GM08714 (cell line): ENCODE results near the gene RNLS.

ENCODE experiments used
- H3K4me3 ChIP-seq: fragments of 200-500 bp; sonication (Bioruptor generic); 2 replicates; pipeline ENCODE4 v1.5.1; 2014; ENCODE audit warnings: mild to moderate bottlenecking, low read length, inconsistent platforms
- ZNF274 ChIP-seq: IDR thresholded peaks from 2 replicates; pipeline ENCODE4 v1.6.1; 2012; ENCODE audit warnings: mild to moderate bottlenecking, low read depth, low read length

The RNLS gene

DNA sequence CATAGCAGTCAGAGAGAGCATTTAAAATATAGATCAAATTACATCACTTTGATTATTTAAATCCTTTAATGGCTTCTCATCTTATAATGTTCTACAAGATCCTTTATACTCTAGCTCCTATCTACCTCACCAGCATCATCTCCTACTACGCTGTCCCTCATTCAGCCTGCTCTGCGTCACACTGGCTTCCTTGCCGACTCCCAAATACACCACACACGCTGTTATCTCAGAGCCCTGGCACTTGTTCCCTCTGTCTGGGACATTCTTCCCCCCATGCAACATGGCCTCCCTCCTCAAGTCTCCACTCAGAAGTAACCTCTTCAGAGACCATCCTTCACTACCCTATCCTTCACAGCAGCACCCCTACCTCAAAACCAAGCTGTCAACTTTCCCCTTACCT is 46.7 kb downstream of the RNLS start:
- H3K4me3 ChIP-seq, result no peak overlapping the region
- no peak for TF ChIP-seq ZNF274

DNA sequence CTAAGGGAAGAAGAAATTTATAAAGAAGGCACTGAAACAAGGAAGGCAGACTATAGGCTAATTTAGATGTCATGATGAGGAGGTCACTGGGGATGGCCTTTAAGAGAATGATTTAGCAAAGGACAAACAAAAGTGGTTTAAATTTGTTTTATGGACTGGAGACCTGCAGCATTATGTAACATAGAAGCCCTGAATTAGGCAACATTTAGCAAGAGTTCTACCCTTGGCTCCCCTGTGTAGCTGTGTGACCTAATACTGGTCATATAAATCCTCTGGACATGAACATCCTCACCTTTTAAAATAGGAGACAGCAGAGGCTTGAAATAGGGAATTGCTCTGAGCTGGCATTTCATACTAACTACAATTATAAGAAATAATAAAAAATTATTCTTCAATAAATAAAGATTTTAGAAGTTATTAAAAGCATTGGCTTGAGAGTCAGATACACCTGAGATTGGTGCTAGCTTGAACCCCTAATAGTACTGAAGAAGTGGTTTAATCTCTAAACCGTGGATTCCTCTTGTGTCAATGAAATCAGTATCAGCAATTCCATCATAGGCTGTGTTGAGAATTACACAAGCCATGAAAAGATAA is 48.9 kb downstream of the RNLS start:
- no peak for TF ChIP-seq ZNF274
- no peak overlapping the region for H3K4me3 ChIP-seq

DNA sequence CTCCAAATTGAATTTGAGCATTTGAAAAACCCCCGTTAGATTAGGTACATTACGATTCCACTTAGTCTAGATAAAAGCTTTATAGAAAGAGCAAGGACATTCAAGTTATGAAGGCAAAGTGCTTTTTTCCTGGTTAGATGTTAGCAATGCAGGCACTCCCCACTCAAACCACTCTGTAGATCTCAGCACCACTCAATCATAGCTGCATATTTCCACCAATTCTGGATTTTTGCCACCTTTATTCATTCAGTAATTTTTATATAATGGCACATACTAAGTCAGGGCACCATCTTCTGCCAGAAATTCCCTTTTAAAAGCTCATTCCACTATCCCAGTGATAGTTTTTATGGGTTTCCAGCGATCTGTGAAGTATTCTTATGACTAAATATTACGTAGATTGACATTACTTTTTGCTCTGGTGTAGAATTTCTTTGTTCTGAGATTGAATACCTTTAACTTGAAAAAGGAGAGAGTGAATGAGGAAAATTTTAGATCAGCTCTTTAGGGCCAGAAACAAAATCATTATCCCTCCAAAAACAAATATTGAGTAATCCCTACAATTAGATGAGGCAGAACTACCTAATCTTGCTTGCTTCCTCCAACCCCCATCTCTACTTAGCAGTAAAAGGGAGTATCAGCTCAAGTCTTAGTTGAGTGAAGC is 51.6 kb downstream of the RNLS start:
- no peak overlapping the region for H3K4me3 ChIP-seq
- TF ChIP-seq ZNF274, result no peak

DNA sequence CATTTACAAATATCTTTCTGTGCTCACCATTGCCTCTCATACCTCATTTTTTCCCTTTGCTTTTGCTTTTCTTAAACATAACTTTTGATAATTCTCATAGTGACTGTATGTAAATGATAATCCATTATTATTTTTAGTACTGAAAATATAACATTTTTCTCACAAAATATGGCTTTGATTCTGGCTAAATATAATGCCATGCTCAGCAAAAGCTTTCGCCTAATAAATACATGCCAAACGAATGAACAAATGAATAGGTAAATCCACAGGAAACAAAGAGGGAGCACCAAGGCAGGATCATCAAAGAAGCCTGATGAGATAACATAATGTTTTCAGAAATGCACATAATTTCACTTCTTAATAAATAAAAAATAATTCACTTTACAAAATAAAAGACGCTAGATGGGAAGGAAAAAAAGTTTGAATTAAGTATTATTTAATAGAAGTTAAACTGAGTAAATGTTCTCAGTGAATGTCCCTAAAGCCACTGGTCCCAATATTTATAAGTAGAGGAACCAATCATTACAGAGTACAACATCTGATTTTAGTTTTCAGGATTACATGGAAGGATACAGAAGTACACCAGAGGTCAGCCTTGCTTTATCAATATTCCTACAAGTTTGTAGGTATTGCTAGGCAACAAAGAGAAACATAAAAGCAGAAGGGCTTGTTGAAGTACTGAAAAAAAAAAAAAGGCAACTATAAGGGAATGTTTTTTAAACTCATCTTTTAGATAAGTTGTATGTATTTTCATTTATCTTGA is 52.3 kb downstream of the RNLS start:
- no peak overlapping the region for H3K4me3 ChIP-seq
- no peak for TF ChIP-seq ZNF274

DNA sequence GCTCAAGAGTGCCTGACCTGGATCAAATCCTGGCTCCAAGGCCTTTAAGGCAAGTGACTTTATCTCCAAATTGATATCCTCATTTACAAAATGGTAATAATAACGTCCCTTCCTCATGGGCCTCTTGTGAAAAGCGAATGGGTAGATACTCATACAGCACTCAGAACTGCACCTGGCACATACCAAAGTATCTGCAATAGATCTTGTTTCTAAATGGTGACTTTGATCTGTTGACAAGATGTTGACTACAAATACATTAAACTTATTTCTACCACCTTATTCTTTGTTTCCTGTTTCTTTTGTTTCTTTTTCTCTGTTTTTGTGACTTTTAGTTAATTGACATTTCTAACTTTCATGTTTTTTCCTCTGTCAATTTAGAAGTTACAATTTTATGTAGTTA is 53.0 kb downstream of the RNLS start:
- TF ChIP-seq ZNF274, result no peak
- H3K4me3 ChIP-seq, result no peak overlapping the region

DNA sequence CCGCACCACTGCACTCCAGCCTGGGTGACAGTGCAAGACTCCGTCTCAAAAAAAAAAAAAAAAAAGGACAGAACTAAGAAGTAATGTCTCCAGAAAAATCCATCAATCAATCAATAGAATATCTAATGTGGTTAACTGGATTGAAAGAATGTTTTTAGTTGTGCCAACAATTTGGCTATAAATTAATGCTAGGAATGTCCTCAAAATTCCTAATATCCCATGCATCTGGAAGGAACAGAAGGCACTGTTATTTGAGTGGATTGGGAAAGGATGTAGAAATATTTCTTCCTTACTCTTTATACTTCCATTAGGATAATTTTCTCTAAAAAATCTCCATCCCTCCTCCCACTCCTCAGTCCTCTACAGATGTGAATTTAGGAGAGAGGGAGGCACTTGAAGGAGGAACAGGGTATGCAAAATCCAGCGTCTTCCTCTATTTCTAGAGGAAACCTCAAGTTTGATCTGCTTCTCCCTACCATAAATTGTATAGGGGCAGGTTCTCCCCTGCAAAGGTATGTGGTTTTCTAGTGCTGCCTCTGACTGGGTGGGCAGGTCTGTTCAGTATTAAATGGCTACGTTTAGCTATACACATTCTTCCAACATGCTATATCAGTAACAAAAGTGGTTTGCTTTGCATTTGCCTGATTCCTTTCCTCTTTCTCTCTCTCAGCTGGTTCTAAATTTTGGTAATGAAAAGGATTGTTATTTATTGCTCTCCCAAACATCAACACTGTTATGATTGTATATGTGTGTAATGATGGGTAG is 54.1 kb downstream of the RNLS start:
- TF ChIP-seq ZNF274, result no peak
- H3K4me3 ChIP-seq, result no peak overlapping the region

DNA sequence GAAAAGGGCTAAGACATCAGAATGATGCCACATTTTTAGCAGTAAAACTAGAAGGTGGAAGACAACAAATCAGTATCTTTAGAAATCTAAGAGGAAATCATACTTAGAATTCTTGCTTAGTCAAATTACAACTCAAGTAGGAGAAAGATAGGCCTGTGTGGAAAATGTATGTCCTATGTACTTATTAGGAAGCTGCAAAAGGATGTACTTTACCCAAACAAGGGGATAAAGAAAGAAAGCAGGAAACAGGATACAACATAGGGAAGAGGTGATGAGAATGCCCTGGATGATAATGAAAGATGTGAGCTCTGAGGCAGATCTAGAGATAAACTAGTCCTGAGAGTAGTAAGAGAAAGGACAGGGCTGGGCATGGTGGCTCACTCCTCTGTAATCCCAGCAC is 54.9 kb downstream of the RNLS start:
- TF ChIP-seq ZNF274, result no peak
- H3K4me3 ChIP-seq, result no peak overlapping the region

DNA sequence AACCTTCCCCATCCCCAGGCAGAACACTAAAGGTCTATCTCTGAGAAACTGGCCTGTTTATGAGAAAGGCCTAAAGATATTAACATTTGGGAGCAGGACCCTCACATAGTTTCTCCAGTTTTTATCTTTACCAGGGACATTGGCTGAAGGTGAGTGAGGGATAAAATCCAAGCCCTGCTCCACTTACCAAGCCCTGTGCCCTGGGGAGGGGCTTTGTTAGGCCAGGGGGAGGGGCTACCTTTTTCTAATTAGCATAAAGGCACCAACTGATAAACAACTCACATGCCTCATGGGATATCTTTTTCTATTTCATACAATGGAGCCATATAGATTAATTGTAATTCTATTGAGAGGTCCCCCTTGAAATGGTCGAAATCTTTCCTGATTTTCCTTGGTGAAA is 55.9 kb downstream of the RNLS start:
- no peak overlapping the region for H3K4me3 ChIP-seq
- TF ChIP-seq ZNF274, result no peak

DNA sequence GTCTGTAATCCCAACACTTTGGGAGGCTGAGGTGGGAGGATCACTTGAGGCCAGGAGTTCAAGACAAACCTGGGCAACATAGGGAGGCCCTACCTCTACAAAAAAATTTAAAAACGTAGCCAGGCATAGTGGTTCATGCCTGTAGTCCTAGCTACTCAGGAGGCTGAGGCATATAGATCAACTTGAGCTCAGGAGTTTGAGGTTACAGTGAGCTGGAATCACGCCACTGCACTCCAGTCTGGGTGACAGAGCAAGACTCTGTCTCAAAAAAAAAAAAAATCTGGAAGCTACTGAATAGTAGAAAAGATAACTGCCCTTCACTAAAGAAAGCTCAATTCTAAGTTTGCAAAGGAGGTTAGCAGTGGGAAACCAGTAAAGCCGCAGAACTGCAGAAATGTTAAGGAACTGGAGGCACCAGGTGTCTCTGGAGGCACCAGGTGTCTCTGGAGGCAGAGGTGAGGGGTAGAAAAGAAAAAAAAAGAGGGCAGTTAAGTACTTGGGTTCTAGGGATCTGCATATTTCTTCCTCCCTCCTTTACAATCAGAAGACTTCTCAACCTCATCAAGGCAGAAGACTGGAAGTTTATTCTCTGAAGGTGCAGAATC is 56.5 kb downstream of the RNLS start:
- H3K4me3 ChIP-seq, result no peak overlapping the region
- TF ChIP-seq ZNF274, result no peak

DNA sequence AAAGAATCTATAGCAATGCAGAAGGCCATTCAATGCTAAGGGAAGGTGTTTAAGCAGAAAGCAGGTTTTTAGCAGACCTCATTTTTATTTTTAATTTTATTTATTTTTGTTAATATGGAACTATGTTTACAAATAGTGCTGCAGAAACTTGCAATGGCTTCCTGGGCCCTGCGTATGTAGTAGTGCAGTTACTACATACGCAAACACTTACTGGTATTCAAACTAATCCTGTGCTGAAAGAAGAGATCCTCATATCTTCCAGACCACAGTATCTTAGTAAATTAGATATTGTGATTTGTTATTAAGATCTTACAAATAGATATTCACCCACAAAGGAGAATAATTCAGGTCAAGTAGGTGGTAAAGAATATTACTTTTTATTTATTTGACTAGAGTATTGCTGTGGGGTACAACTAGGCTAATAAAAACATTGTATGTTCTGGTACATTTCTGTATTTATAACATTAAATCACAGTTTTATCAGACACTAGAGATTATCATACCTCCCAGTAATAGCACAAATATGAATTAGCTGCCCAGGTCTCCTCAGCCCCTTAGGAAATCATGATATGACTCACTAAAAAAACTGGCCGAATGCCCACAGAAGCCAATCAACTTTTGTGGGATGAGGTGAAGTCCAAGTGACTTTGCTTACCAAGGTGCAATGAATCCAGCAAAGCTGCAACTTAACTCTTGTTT is 57.6 kb downstream of the RNLS start:
- H3K4me3 ChIP-seq, result no peak overlapping the region
- no peak for TF ChIP-seq ZNF274

DNA sequence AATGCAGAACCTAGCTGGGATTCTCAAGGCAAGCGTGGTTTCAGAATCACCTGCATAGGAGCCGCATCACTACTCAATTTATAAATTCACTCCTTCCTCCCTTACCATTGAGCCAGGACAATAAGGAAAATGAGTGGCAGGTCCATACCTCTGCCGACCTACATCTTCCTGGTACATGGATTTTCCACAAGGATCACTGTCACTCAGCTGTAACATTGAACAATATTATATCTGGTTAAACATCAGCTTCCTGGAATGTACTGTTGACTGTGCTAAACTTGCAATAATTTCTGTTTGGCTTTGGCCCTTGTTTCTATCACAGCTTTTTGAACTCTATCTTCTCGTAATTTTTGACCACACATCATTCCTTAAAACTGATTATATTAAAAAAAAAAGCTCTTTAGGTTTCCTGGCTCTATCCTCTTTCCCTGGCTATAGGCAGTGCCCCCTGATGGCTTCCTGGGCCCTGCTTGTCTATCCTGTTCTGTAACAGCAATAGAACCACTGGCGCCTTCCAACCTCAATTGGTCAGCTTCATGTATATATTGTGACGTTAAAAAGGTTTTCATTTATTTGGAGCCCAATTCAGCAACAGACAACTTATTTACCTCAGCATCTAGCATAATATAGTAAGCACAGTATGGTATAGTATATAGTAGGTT is 59.2 kb downstream of the RNLS start:
- H3K4me3 ChIP-seq, result no peak overlapping the region
- no peak for TF ChIP-seq ZNF274

DNA sequence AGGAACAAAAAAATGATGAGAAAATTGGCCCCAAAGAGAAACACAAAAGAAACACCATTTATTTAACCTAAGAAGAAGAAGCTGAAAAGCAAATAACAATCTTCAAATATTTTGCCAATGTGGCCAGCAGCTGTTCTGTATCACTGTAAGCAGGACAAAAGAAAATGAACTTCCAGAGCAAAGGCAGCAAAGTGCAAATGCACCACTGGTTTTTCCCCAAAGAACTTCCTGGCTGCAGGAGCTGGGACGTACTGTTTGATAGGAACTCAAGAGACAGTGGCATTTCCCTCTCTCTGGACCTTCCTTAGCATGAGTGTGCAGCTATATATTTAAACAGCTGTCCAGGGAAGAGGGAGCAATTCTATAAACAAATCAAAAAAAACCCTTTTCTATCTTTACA is 60.4 kb downstream of the RNLS start:
- no peak for TF ChIP-seq ZNF274
- no peak overlapping the region for H3K4me3 ChIP-seq

DNA sequence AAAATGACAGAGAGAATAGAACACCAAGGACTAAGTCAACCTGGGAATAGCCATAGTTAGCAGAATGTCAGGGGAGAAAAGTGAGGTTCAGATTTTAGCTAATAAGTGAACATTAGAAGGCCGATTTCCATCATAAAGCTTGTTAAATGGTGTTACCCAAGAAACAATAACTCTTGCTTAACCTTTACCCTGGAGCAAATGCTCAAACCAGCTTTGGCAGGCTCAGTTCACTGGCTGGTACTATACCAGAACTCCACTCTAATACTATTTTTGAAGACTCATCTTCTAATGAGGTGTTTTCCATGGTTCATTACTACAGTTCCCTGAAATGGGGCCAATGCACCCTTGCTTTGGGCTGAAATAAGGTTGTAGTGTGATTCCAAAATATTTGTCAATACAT is 61.3 kb downstream of the RNLS start:
- TF ChIP-seq ZNF274, result no peak

More for the DNA sequence above, 61.3 kb downstream of the RNLS start:
- H3K4me3 ChIP-seq, result no peak overlapping the region
